Stimulated activated naive CD4-positive, alpha-beta T cell (primary cell): ENCODE measurements around the gene TLR5.

ENCODE experiments used
- DNase-seq, 6 experiments: peaks; one replicate each; lab custom pipeline; 2025; lab: John Stamatoyannopoulos, UW

The TLR5 gene

GRCh38 chr1:223109581-223110026 lies 33.4 kb downstream of the TLR5 start:
- no peak for DNase-seq

DNA sequence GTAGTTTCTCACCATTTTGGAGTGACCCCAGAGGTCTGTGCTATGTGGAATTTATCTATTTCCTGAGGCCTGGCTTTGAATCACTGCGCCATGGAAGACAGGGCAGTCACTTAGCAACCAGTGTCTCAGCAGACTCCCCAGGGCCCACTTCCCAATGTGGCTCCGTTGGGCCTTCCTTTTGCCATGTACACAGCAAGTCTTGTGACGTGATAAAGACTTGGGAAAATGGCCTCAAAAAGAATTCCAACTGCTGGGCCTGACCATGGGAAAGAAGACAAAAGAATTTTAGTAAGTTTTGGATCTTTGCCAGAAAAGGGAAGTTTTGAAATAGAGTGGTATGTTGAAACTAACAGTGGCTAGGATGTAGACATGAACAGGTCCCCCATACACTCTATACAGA lies 36.2 kb downstream of the TLR5 start:
- DNase-seq = no peak

DNA sequence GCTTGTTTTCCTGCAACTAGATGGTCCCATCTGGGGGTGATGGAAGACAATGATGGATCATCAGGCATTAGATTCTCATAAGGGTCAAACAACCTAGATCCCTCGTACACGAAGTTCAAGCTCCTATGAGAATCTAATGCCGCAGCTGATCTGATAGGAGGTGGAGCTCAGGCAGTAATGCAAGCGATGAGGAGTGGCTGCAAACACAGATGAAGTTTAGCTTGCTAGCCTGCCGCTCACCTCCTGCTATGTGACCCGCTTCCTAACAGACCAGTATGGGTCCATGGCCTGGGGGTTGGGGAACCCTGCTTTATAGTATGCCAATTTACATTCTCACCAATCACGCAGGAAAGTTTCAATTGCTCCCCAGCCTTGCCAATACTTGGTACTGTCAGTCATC lies 37.5 kb downstream of the TLR5 start:
- no peak for DNase-seq

- DNase-seq = no peak
These were observed 40.1 kb downstream of the TLR5 start for GRCh38 chr1:223102797-223103533.

GRCh38 chr1:223097713-223098112 lies 45.3 kb downstream of the TLR5 start:
- no peak for DNase-seq

- no peak for DNase-seq
These were observed 47.2 kb downstream of the TLR5 start for GRCh38 chr1:223095870-223096269.

- DNase-seq = no peak
These were observed 51.2 kb downstream of the TLR5 start for GRCh38 chr1:223091896-223092295.

DNA sequence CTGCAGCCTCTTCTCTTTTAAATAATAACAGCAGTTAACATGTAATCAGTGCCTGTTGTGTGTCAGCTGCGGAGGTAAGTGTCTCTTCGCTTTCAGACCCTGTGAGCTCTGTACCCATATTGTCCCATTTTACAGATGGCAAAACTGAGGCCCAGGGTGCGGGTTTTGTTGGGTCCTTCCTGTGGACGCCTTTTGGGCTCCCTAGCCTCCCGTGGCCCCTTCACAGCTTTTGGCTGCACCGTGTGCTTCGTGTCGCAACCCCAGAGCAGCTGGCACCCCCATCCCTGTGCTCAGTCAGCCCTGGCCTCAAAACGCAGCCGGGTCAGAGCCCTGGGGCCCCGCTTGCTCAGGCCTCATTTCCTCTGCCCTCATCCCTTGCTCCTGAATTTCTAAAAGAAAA lies 53.8 kb downstream of the TLR5 start:
- no peak for DNase-seq

DNA sequence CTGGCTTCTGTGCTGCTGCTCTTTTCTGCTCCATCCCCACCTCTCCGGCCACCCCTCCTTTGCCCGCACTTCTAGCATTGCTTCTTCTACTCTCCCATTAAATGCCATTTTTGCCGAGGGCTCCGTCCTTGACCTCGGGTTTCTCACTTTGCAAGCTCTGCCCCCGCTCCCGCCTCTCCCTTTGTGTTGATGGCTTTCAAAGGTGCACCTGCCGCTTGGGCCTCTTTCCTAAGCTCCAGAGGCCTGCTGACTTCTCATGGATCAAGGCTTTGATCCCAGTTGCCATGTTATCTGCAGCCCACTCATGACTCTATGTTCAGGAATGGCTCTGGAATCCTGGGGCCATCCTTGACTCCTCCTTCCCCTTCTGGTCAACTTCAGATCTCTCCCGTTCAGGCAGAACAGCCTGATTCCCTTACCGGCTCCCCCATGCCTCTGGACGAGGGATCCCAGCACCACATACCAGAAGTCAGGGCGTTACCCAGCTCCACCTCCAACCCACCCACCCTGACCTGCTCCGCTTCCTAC lies 54.3 kb downstream of the TLR5 start:
- no peak for DNase-seq

GRCh38 chr1:223087291-223088255 lies 55.5 kb downstream of the TLR5 start:
- no peak for DNase-seq

DNA sequence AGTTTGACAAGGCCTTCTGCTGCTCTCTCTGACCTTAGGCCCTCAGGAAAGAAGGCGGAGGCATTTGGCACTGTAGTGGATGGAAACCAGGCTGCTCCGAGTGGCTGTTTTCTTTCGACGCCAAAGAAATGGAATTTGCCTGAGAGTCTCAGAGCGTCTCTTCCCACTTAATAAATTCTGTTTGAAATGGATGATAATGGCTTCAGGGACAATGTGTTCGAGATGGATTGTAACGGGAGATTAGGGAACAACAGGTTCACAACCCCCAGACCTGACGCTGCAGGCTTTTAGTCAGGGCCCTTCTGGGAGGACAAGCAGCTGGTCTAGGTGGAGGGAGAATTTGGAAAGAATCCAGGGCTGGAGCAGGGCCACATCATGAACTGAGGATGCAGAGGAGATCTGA lies 58.6 kb downstream of the TLR5 start:
- no peak for DNase-seq

DNA sequence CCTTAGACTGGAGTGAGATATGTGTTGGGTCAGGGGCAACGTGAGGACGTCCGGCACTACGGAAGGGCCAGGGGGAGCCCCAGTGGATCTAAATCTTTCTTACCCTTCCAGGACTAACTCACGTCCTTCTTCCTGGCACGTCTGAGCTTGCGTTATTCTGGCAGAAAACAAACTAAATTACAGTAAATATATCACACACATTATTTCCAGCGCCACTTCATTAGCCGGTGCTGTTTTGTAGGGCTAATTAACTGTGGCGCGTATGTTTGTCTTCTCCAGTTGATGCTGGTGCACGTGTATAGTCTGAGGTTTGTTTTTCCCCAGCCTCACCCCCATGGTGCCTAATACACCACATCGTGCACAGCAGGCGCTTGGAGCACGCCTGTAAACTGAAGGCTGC lies 59.2 kb downstream of the TLR5 start:
- DNase-seq = no peak

DNA sequence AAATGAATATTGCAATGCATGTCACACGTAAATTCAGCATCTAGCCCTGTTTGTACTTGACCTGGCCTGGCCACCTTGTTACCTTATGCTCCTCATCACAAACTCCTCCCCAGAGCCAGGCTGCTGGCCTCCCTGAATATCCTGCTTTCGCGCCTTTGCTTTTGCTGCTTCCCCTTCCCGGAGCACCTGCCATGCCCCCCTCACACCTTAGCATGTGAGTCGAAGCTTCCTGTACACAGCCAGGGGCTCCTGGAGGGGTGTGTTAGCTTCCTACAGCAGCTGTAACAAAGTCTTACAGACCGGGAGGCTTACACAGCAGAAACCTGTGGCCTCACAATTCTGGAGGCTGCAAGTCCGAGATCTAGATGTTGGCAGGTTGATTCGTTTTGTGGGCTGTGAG lies 60.1 kb downstream of the TLR5 start:
- no peak for DNase-seq

DNA sequence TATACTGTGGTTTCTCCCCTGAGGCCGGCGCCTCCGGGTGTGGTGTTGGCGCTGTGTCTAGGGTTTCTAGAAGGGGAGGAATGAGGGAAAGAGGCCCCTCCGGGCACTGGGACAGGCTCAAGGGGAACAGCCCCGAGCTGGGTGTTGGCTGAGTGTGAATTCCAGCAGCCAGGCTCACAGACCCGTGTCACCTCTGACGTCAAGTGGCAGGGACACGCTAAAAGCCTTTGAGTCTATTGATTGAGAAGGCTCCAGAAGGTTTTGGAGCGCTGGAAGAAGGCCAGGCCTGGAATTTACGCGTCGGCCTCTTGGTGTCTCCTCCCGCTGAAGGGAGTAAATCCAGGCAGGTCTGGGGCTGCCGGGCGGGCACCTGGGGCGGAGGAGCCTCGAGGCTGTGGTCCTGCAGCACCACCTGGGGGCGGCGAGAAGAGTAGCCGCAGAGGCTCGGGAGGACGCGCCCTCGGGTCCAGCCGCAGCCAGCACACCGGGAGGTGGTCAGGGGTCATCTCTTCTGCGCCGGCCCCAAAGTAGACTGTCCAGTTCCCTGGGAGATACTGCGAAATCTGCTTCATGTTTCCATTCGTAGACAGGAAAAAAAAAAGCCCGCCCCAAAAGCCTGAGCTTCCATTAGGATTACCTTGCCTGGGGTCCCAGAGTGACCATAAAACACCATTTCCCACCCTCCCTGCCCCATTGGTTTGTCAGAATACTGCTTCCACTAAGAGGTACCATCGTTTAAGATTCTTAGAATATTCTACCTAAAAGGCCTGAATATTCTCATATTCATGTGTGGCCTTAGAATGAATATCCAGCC lies 61.7 kb downstream of the TLR5 start:
- DNase-seq = peak; percentile 50 to 81 (median 58)

DNA sequence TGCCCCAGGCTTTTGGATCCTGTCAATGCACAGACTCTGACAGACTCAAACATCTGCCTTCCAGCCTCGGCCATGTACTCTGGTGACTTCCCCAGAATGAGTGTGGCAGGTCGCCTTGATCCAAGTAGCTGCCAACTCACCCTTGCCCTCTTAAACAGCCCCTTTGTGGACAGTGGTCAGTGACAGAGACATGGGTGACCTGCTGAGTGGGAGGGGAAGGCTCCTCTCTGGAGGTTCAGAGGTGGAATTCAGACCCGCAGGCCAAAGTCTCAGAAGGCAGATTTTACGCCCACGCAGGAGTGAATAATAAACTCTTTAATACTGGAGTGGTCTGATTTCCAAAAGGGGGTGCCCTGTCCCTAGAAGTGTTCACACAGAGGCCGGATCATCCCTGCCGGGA lies 63.5 kb downstream of the TLR5 start:
- no peak for DNase-seq

GRCh38 chr1:223077247-223077833 lies 65.7 kb downstream of the TLR5 start:
- no peak for DNase-seq

DNA sequence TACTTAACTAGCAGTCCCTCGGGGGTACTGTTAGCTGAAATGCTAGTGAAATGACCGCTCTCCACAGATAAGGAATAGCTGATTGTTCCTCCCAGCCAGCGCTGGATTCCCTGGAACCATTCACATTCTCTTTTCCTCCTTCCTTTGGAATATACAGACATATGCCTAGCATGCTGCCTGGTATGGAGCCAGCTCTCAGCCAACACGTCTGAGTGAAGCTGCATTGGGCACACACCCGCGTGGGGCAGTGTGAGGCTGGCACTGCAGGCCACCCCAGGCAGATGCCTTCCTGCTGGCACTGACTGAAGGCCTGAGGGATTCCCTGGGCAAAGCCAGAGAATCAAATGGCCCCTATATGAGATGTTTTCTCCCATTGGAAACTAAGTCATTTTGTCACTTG lies 66.7 kb downstream of the TLR5 start:
- no peak for DNase-seq

- DNase-seq = no peak
These were observed 67.2 kb downstream of the TLR5 start for GRCh38 chr1:223075834-223076233.

GRCh38 chr1:223074445-223075300 lies 68.4 kb downstream of the TLR5 start:
- DNase-seq = no peak

DNA sequence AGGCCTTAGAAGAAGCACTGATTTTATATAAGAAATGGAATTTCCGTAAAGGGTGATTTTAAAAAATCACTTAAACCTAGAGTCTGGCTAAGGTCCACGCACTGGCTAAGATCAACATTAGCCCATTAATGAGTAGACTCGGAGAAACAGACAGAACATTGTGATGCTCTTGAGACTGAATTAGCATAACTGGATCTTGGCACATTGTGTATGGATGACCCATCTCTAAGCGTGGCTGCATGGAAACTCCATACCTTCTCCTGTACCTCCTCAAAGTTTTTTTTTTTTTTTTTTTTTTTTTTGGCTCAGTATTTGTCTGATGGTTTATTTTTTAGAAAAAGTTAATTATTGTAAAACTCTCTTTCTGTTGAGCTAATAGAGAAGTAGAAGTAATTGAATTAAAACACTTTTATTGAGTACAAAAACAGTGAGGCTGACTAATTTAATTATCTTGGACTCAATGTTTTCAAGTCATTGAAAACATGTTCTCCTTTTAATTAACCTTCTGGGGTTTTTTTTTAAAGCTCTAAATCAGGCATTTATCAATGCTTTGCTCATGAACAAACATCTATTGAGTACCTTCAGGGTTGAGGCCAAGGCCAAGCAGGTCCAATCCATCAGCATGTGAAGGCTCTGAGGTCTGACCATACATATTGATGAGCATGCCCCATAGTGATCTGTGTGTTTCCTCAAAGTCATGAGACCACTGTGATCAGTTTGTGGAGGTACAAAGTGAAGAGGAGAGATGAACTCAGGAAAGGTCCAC lies 74.0 kb downstream of the TLR5 start:
- no peak for DNase-seq
